HepG2 (cell line): ENCODE results near the gene TMED6. TPM values are rescaled to one million over a fixed set of nuclear protein-coding genes. Genes with fewer than 3 reads are reported as not detected.
A peak's percentile ranks its signal among the peaks of the same experiment; 100 is the strongest.

Experiments used
- FOXM1 ChIP-seq: sonication (generic); formaldehyde crosslinking; IDR thresholded peaks from 2 replicates; pipeline ENCODE4 v1.5.0; 2020; ENCODE audit warnings: missing genetic modification reagents
- HMG20B ChIP-seq: conservative IDR thresholded peaks from 2 replicates; pipeline ENCODE4 v1.6.1; 2016; ENCODE audit warnings: missing genetic modification reagents, missing compliant biosample characterization
- IRF2 ChIP-seq: IDR thresholded peaks from 2 replicates; pipeline ENCODE4 v1.6.1; 2018; ENCODE audit warnings: missing genetic modification reagents, missing compliant biosample characterization
- KDM1A ChIP-seq: IDR thresholded peaks from 2 replicates; pipeline ENCODE4 v1.6.1; 2016; ENCODE audit warnings: missing compliant biosample characterization
- KLF13 ChIP-seq: sonication (generic); formaldehyde crosslinking; IDR thresholded peaks from 2 replicates; pipeline ENCODE4 v1.4.0; 2020; ENCODE audit warnings: mild to moderate bottlenecking, missing genetic modification reagents
- KLF9 ChIP-seq: IDR thresholded peaks from 2 replicates; pipeline ENCODE4 v1.6.1; 2016; ENCODE audit warnings: low read depth
- SIN3A ChIP-seq: IDR thresholded peaks from 2 replicates; pipeline ENCODE4 v1.6.1; 2011; ENCODE audit warnings: low read depth, mild to moderate bottlenecking, control low read depth, low read length, borderline replicate concordance
- SMAD3 ChIP-seq: sonication (generic); formaldehyde crosslinking; IDR thresholded peaks from 2 replicates; pipeline ENCODE4 v1.4.0; 2020; ENCODE audit warnings: missing genetic modification reagents
- SMYD3 ChIP-seq: sonication (generic); formaldehyde crosslinking; IDR thresholded peaks from 2 replicates; pipeline ENCODE4 v1.8.1; 2023; ENCODE audit warnings: mild to moderate bottlenecking, missing genetic modification reagents
- TEAD3 ChIP-seq: optimal IDR thresholded peaks from 2 replicates; pipeline ENCODE3; 2016; ENCODE audit warnings: borderline replicate concordance
- THYN1 ChIP-seq: sonication (generic); formaldehyde crosslinking; IDR thresholded peaks from 2 replicates; pipeline ENCODE4 v1.8.1; 2023; ENCODE audit warnings: low read depth, mild to moderate bottlenecking, moderate library complexity, missing genetic modification reagents, borderline replicate concordance
- ZNF232 ChIP-seq: sonication (generic); formaldehyde crosslinking; IDR thresholded peaks from 2 replicates; pipeline ENCODE4 v1.4.0; 2020; ENCODE audit warnings: missing genetic modification reagents, borderline replicate concordance
- ZNF564 ChIP-seq: sonication (generic); formaldehyde crosslinking; IDR thresholded peaks from 2 replicates; pipeline ENCODE4 v1.8.1; 2023; ENCODE audit warnings: mild to moderate bottlenecking, missing genetic modification reagents
- ZNF7 ChIP-seq: IDR thresholded peaks from 2 replicates; pipeline ENCODE4 v1.6.1; 2016; ENCODE audit warnings: missing biosample characterization, missing genetic modification reagents
- ZNF768 ChIP-seq: sonication (generic); formaldehyde crosslinking; IDR thresholded peaks from 2 replicates; pipeline ENCODE4 v1.4.0; 2020; ENCODE audit warnings: missing genetic modification reagents
- ZNF850 ChIP-seq: sonication (generic); formaldehyde crosslinking; conservative IDR thresholded peaks from 2 replicates; pipeline ENCODE4 v1.9.0; 2021; ENCODE audit warnings: mild to moderate bottlenecking, missing genetic modification reagents
- ZSCAN22 ChIP-seq: sonication (generic); formaldehyde crosslinking; IDR thresholded peaks from 2 replicates; pipeline ENCODE4 v1.4.0; 2020; ENCODE audit warnings: mild to moderate bottlenecking, missing genetic modification reagents
- polyA plus RNA-seq, 8 experiments: library from polyadenylated mRNA; depleted of rRNA in 3 of 8; stranded (reverse) in 7 of 8; unstranded in 1 of 8; fragments of >200 nt; fragmentation: Illumina TruSeq in 4 of 8; extraction: Trizol in 4 of 8; gene quantifications; 2 replicates each; pipeline versions ENCODE4 v1.2.1 to v1.2.3, GENCODE V29; 2011 to 2016; ENCODE audit warnings: low read depth in 4 of 8, missing spikeins in 1 of 8, mixed read lengths in 1 of 8; ENCODE audit not compliant: insufficient read depth in 1 of 8
- total RNA-seq, 5 experiments: library from RNA; depleted of rRNA; stranded (reverse); fragments of >200 nt; fragmentation: Illumina TruSeq; extraction: Trizol; gene quantifications; 2 replicates each; pipeline ENCODE4 v1.2.3, GENCODE V29; 2016; ENCODE audit warnings: low read depth in 1 of 5
- TF ChIP-seq, protein P1 (sequence below): sonication (generic); formaldehyde crosslinking; IDR thresholded peaks from 2 replicates; pipeline ENCODE4 v1.4.0; 2020; ENCODE audit warnings: missing genetic modification reagents
- TF ChIP-seq, protein P2 (sequence below): sonication (generic); formaldehyde crosslinking; IDR thresholded peaks from 2 replicates; pipeline ENCODE4 v1.4.0; 2020; ENCODE audit warnings: mild to moderate bottlenecking, missing genetic modification reagents, borderline replicate concordance
- TF ChIP-seq, protein P3 (sequence below), 2 experiments: sonication (generic) in 1 of 2; formaldehyde crosslinking in 1 of 2; IDR thresholded peaks; 2 replicates each; pipeline versions ENCODE4 v1.5.1 to v1.6.1; 2011 to 2020; ENCODE audit warnings: borderline replicate concordance in 1 of 2, low read depth in 1 of 2, low read length in 1 of 2, mild to moderate bottlenecking in 1 of 2, missing genetic modification reagents in 1 of 2, moderate library complexity in 1 of 2

TMED6 gene
- total and polyA plus RNA-seq, 2 of the 13 experiments (the other 11 are each of a cell fraction or from before 2014, with no cell fraction given): 9.8 to 14.4 TPM

DNA sequence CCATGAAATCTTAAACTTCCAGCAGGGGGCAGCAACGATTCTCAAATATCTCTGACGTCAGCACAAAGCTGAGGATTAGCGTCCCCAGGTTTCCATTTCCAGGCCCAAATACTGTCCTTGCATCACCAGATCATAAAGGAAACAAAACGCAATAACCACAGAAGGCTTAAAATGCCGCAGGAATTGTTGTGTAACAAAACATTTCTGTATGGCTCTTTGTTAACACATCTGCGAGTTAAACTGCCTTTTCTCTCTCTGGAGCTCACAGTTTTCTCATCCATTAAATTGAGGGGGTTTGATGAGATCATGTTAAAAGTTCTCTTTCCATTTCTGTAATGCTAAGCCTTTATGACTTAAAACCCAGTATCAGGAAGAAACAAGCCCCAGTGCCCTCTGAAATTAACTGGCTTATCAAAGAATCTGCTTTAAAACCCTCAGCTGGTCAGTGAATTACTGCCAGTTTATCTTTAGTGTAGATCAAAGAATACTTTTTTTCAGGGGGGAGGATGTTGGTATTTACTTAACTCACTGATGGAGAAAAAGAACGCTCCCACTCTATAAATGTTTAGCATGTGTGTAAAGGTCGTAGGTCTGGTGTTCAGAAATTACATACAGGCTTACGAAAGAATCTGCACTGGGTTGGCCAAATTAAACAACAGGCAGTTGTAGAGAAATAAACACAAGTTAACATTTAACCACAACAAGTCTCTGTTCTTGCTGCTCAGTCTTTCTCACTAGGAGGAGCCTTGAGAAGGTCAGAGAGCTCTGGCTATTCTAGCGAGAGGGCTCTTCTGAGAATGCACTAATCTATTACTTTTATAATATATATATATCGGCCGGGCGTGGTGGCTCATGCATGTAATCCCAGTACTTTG is 44.8 kb upstream of the TMED6 start (continued):
- TF ChIP-seq ZNF850 (0 out of 2 replicates have a peak, but pooled peaks have one; percentile 54), IRF2 (CRISPR knock-in tag) (peak; percentile 46; the same call in 1 of the 2 replicates), SMAD3 (CRISPR knock-in tag) (no peak), TEAD3 (CRISPR knock-in tag) (peak; percentile 86), ZNF564 (CRISPR knock-in tag) (peak; percentile 82), ZNF232 (CRISPR knock-in tag) (0 out of 2 replicates have a peak, but pooled peaks have one; percentile 48), ZNF7 (CRISPR knock-in tag) (no peak), HMG20B (CRISPR knock-in tag) (peak; percentile 56; the same call in 1 of the 2 replicates), ZNF768 (CRISPR knock-in tag) (no peak), SIN3A (peak; percentile 67), KLF9 (CRISPR knock-in tag) (no peak; the same call in 1 of the 2 replicates), KLF13 (CRISPR knock-in tag) (no peak), ZSCAN22 (CRISPR knock-in tag) (no peak), FOXM1 (CRISPR knock-in tag) (no peak), THYN1 (CRISPR knock-in tag) (peak; percentile 58; the same call in 1 of the 2 replicates), SMYD3 (CRISPR knock-in tag) (peak; percentile 7; the same call in 1 of the 2 replicates), KDM1A (CRISPR knock-in tag) (no peak; the same call in 1 of the 2 replicates)
- TF ChIP-seq, protein P1, sequence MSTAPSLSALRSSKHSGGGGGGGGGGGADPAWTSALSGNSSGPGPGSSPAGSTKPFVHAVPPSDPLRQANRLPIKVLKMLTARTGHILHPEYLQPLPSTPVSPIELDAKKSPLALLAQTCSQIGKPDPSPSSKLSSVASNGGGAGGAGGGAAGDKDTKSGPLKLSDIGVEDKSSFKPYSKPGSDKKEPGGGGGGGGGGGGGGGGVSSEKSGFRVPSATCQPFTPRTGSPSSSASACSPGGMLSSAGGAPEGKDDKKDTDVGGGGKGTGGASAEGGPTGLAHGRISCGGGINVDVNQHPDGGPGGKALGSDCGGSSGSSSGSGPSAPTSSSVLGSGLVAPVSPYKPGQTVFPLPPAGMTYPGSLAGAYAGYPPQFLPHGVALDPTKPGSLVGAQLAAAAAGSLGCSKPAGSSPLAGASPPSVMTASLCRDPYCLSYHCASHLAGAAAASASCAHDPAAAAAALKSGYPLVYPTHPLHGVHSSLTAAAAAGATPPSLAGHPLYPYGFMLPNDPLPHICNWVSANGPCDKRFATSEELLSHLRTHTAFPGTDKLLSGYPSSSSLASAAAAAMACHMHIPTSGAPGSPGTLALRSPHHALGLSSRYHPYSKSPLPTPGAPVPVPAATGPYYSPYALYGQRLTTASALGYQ: peak; percentile 95
- TF ChIP-seq, protein P2, sequence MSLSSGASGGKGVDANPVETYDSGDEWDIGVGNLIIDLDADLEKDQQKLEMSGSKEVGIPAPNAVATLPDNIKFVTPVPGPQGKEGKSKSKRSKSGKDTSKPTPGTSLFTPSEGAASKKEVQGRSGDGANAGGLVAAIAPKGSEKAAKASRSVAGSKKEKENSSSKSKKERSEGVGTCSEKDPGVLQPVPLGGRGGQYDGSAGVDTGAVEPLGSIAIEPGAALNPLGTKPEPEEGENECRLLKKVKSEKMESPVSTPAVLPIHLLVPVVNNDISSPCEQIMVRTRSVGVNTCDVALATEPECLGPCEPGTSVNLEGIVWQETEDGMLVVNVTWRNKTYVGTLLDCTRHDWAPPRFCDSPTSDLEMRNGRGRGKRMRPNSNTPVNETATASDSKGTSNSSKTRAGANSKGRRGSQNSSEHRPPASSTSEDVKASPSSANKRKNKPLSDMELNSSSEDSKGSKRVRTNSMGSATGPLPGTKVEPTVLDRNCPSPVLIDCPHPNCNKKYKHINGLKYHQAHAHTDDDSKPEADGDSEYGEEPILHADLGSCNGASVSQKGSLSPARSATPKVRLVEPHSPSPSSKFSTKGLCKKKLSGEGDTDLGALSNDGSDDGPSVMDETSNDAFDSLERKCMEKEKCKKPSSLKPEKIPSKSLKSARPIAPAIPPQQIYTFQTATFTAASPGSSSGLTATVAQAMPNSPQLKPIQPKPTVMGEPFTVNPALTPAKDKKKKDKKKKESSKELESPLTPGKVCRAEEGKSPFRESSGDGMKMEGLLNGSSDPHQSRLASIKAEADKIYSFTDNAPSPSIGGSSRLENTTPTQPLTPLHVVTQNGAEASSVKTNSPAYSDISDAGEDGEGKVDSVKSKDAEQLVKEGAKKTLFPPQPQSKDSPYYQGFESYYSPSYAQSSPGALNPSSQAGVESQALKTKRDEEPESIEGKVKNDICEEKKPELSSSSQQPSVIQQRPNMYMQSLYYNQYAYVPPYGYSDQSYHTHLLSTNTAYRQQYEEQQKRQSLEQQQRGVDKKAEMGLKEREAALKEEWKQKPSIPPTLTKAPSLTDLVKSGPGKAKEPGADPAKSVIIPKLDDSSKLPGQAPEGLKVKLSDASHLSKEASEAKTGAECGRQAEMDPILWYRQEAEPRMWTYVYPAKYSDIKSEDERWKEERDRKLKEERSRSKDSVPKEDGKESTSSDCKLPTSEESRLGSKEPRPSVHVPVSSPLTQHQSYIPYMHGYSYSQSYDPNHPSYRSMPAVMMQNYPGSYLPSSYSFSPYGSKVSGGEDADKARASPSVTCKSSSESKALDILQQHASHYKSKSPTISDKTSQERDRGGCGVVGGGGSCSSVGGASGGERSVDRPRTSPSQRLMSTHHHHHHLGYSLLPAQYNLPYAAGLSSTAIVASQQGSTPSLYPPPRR (CRISPR knock-in tag): peak; percentile 93
- TF ChIP-seq, protein P3, sequence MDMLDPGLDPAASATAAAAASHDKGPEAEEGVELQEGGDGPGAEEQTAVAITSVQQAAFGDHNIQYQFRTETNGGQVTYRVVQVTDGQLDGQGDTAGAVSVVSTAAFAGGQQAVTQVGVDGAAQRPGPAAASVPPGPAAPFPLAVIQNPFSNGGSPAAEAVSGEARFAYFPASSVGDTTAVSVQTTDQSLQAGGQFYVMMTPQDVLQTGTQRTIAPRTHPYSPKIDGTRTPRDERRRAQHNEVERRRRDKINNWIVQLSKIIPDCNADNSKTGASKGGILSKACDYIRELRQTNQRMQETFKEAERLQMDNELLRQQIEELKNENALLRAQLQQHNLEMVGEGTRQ (IDR thresholded peaks at IDR 0.05; ENCODE audit: low read depth, low read length): no peak
- TF ChIP-seq, protein P3 (CRISPR knock-in tag; IDR thresholded peaks at IDR 0.05; ENCODE audit: borderline replicate concordance): peak; percentile 20; the same call in 1 of the 2 replicates
